Measurements from ENCODE around the gene SMG9.

DNA sequence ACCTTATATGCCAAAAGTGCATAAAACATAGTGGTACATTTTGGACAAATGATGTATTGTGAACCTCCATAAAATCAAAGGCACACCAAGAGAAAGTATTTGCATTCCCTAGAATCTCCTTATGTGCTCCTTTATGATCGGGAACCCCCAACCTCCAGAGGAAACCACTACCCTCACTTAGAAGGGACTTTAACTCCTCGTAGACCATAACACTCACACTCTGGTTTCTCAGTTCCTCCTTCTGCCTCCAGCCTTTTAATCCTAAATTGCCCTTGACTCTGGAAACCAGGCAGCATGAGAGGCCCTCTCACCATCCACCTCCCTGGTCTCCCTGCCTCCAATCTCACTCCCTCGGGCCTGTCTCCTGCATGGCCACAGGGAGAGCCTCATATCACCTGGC lies 35.8 kb upstream of the SMG9 start:
- TF ChIP-seq POLR2A (IDR thresholded peaks at IDR 0.05) (no peak), POLR2AphosphoS5 (IDR thresholded peaks at IDR 0.05) (no peak)
- TF ChIP-seq, protein P1, sequence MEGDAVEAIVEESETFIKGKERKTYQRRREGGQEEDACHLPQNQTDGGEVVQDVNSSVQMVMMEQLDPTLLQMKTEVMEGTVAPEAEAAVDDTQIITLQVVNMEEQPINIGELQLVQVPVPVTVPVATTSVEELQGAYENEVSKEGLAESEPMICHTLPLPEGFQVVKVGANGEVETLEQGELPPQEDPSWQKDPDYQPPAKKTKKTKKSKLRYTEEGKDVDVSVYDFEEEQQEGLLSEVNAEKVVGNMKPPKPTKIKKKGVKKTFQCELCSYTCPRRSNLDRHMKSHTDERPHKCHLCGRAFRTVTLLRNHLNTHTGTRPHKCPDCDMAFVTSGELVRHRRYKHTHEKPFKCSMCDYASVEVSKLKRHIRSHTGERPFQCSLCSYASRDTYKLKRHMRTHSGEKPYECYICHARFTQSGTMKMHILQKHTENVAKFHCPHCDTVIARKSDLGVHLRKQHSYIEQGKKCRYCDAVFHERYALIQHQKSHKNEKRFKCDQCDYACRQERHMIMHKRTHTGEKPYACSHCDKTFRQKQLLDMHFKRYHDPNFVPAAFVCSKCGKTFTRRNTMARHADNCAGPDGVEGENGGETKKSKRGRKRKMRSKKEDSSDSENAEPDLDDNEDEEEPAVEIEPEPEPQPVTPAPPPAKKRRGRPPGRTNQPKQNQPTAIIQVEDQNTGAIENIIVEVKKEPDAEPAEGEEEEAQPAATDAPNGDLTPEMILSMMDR (IDR thresholded peaks at IDR 0.05), result no peak

Data from breast epithelium (tissue), 3 donors.